Tongue (tissue), 2 donors: ENCODE data around the gene ARL2. TPM values are rescaled to one million over a fixed set of nuclear protein-coding genes. Genes with fewer than 3 reads are reported as not detected.
"Not testable (repeated sequence)": the region's sequence is repeated elsewhere in the genome, so short reads cannot be mapped to it uniquely, and the experiment has no call there.

Experiments used
- DNase-seq: peaks from one replicate; pipeline ENCODE4 v3.0.0-alpha.2; 2015
- total RNA-seq: library from RNA; depleted of rRNA; stranded (reverse); fragments of >200 nt; gene quantifications from one replicate; pipeline ENCODE4 v1.2.3, GENCODE V29; 2014

Gene ARL2
- total RNA-seq, 1 donor from 2014 or later = 131 TPM

DNA sequence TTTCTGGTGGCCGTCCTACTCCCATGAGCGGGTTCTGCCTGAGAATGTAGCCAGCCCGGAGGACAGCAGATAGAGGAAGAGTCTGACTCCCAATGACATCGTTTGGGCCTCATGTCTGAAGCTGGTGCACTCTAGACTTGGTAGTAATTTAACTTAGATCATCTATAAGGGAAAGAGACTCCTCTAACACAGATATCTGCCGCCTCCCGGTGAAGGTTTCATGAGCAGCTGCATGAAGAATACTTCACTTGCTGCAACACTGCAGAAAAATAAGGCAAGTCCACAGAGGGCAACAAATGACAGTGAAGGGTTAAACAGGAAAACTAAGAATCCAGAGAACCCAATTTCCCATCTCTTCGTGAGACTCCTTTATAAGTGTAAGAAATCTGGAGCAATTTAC is 5.9 kb upstream of the ARL2 start:
- DNase-seq = no peak

DNA sequence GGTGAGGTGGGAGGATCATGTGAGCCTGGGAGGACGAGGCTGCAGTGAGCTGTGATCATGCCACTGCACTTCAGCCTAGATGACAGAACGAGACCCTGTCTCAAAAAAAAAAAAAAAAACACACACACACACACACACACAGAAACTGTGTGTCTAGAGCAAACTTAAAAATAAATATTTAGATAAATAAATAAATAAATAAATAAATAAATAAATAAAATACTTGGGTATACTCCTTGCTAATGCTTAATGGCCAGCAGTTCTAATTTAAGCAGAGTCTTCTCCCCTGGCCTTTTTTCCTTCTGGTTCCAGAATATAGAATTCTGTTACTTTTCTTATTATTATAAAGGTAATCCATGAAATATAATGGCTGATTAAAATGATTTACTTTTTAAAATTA is 5.1 kb upstream of the ARL2 start:
- DNase-seq = no peak

DNA sequence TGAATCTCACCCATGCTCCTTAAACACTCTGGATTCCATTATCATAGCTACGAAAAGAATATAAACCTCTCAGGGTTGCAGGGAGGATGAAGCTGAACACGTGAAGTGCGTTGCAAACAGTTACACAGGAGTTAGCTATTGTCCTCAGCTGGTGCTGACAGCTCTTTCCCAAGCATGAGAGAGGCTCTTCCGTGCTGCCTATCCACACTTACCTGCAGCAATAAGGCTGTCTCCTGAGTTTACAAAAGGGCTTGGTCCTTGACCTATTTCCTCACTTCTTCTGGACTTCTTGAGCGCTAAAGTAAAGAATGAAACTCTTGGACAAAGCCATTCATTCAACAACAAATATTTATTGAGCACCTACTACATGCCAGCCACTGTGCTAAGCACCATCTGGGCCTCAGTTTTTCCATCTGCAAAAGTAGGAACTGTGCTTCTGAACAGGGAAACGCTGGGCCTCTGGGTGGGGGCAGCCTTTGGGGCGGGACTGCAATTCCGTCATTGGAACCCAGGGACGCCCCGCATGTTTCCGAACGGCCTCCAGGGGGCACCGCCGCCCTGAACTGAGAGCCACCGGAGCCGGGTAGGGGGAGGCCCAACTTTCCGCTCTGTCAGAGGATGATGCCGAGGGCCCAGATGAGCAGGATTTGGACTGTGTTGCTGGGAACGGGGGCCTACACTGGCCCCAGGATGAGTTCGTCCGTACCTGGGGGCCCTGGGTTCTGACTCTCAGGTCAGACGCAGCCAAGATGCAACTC is 651 bp upstream of the ARL2 start:
- DNase-seq = peak; percentile 96

DNA sequence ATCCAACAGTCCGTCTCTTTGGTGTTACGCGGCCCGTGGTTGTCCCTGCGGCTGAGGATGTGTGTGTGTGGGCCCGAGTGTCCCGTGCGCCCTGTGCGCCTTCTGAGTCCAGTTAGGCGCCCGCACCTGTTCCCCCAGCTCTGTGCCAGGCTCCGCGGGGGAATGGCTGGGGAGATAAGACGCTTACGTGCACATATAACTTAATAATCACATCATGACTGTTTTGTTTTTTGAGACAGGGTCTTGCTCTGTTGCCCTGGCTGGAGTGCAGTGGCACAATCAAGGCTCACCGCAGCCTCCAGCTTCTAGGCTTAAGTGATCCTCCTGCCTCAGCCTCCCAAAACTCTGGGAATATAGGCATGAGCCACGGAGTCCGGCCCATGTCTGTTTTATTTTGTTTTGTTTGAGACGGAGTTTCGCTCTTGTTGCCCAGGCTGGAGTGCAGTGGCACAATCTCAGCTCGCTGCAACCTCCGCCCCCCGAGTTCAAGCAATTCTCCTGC is 817 bp downstream of the ARL2 start:
- DNase-seq = no peak

DNA sequence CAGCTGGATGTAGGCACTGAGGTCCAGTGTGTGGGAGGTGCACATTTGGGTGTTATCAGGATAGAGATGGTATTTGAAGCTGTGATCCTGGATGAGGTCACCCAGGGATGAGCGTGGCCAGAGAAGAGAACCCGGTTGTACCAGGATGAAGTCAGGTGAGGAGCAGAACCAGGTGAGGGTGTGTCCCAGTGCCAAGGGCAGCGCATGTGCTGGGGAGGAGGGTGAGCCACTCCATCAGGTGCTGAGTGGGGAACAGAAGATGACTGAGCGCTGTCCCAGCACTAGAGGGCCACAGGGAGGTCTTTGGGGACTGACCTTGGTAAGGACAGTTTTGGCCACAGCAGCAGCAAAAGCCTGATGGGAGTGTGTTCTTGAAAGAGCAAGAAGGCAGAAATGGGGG is 2.7 kb downstream of the ARL2 start:
- no peak for DNase-seq

DNA sequence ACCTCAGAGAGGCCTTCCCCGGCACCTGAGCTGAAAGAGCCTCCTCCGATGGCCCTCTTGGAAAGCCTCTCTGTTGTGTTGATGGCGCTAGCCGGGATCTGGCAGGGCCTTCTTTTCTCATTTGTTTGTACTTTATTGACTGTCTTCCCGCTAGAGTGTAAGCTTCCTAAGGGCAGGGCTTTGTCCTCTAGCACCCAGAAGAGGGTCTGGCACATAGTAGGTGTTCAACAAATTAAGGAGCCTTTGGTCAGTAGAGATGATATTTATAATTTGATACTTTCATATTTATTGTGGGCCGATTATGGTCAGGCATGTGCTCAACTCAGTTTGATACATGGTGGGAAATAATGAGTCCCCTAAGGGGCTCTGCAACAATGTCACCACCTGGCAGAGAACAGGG is 4.0 kb downstream of the ARL2 start:
- DNase-seq = no peak

DNA sequence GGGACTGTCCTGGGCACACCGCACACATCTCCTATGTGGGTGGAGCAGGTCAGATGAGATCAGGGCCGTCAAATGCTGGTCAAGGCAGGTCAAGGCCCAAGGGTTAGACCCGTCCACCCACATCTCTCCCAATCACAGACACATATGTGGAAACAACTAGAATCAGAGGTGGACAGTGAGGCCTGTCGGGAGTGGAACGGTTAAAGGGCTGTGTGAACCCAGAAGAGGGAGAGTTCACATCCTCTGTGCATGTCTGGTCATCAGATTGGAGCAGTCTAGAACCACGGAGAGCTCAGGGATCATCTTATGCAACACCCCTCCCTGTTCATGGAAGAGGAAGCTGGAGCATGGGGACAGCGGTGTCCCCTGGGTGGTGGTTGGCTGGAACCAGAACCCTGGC is 5.9 kb downstream of the ARL2 start:
- DNase-seq = no peak

DNA sequence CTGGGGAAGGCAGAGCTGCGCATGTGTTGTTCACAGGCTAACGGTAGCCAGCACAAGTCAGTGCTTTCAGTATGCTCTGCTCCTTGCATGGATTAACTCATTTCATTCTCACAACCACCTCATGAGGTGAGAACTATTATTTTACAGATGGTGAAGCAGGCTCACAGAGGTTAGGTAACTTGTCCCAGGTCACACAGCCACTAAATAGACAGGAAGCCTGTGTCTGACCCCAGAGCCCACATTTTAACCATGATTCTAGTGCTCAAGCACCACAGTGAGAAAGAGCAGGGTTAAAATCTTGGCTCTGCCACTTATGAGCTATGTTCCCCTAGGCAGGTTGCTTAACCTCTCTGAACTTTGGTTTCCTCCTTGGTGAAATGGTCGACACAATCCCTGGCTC is 7.0 kb downstream of the ARL2 start:
- DNase-seq = no peak

DNA sequence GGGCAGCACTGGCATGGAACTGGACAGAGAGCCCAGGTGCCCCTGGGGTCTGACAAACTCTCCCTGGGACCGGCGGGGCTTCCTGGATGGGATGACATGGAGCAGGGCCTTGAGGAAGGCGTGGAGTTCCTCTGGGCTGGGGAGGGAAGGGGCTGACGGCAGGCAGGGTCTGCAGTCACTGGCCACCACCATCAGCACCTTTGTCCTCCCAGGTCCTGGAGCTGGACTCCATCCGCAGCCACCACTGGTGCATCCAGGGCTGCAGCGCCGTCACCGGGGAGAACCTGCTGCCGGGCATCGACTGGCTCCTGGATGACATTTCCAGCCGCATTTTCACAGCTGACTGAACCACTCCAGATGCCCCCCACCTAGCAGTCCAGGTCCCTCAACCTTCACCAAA is 7.5 kb downstream of the ARL2 start:
- no peak for DNase-seq

DNA sequence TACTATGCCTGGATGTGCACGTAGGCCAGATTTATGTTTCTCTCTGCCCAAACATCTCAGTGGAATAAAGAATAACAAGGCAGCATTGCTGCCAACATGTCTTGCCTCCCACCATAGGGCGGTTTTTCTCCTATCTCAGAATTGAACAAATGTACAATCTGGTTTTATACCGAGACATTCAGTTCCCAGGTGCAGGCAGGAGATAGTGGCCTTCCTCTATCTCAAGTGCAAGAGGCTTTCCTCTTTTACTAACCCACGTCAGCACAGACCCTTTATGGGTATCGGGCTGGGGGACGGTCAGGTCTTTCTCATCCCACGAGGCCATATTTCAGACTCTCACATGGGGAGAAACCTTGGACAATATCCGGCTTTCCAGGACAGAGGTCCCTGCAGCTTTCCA is 9.5 kb downstream of the ARL2 start:
- DNase-seq = not testable (repeated sequence)

DNA sequence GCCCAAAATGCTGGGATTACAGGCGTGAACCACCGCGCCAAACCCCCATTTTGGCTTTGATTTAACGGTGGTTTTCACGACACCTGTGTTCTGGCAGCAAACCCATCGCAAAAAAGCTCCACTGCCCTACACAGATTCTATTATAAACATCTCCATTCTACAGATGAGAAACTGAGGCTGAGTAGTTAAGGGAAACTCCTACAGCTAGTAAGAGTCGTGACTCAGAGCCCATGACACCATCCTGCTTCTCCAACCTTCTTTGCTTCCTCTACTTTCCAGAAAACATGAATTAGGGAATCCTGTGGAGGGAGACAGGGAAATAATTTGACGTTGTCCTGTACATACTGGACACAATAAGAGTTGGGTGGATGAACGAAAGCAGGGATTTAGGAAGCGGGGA is 12.8 kb downstream of the ARL2 start:
- DNase-seq = no peak

DNA sequence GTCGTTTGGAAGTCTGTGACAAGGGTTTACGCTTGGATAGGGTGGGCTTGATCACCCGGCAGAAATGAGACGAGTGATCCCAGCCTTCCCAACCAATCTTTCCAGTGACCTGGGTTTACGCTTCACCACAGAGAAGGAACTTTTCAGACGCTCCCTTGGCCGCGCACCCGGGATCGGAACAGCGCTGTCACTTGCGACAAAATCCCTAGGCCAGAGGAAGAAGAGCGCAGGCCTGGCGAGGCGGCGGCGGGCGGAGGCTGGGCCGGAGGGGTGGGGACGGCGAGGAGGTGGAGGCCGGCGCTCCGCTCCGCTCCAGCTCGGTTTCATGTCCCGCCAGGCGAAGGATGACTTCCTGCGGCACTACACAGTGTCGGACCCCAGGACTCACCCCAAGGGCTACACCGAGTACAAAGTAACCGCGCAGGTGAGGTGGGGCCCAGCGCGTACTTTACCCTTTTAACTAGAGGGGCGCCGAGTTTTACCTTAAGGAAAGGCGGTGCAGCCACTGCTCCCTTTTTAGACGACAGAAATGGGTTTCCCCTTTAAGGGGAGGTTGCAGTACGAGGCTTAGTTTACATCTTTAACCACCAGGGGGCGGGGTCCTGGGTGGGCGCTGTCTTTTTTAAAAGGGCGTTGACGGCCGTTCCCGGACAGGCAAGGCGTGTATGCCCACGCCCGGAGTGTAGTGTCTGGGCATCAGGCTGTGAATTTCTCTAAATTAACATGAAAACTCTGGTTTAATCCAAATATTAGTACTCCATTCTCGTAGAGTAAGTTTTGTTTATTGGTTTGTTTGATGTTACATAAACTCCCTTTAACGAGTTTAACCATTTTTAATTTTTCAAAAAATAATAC is 13.5 kb downstream of the ARL2 start, which contains the start of gene SNX15:
SNX15 (plus strand) TSS at position 227 of the 855 bp plus-strand sequence; CDS start at position 326, 99 bp downstream.
- DNase-seq = peak; percentile 99

DNA sequence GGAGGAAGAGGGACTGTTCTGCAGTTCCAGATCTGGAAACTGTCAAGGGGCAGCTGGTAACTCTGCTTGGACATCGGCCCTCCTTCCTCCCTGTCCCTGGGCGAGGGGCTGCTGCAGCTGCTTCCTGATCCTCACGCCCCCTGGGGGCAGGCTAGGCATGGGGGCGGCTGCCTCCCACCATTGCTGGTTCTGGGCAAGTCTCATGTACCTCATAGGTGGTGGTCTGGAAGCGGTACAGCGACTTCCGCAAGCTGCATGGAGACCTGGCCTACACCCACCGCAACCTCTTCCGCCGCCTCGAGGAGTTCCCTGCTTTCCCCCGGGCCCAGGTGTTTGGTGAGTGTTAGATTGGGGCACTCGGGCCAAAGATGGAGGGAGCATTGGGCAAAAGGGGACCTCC is 18.3 kb downstream of the ARL2 start:
- DNase-seq = no peak

DNA sequence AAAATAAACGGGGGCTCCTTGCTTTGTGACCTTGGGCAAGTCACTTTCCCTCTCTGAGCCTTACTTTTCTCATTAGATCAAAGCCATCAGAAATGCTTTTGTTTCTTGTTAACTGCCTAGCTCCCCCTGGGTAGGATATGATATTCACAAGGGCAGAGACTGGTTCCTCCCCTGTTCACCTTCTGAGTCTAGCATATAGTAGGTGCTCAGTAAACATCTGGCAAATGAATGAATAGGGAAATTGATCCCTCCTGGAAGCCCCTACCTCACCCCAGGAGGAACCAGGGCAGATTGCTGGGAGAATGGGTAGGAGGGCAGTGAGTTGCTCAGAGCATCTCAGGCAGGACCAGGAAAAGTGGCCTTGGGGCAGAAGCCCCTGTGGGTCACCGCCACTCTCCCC is 20.5 kb downstream of the ARL2 start:
- no peak for DNase-seq

DNA sequence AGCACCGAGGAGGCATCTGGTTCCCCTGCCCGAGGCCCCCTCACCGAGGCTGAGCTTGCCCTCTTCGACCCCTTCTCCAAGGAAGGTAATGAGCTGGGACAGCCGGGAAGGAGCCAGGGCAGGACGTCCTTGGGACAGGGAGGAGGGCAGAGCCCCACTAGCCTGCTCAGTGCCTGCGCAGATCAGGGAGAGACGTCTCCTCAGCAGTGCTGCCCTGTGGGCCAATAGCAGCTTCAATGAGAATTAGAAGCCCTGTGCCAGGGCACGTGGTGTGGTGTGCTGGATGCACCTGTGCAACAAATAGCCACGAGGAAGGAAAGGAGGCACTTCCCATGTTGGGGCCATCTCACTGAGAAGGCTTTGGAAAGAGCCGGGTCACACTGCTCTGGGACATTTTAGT is 21.6 kb downstream of the ARL2 start:
- DNase-seq = no peak

DNA sequence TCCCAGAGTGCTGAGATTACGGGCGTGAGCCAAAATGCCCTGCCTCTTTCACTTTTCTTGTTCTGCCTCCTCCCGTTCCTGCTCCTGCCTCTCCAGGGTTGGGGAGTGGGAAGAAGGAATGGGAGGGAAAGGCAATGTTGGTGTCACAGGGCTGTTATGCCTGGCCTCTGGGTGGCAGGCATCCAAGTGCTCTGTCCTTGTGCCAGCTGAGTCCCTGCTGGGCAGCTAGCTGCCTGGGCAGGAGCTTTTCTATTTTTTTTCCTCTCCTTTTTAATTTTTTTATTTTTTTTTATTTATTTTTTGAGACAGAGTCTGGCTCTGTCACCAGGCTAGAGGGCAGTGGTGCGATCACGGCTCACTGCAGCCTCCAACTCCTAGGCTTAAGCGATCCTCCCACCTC is 23.0 kb downstream of the ARL2 start:
- DNase-seq = peak; percentile 34

DNA sequence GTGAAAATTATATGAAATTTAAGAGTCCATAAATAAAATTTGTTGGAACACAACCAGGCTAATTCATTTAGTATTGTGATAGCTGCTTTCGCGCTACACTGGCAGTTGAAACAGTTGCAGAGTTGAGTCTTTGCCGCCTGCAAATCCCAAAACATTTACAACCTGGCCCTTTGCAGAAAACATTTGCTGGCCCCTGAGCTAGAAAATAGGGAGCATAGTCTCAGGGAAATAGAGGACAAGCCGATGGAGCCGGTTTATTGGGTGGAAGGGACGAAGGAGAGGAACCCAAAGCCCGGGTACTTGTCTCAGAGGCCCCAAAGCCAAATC is 26.5 kb downstream of the ARL2 start:
- DNase-seq = no peak

DNA sequence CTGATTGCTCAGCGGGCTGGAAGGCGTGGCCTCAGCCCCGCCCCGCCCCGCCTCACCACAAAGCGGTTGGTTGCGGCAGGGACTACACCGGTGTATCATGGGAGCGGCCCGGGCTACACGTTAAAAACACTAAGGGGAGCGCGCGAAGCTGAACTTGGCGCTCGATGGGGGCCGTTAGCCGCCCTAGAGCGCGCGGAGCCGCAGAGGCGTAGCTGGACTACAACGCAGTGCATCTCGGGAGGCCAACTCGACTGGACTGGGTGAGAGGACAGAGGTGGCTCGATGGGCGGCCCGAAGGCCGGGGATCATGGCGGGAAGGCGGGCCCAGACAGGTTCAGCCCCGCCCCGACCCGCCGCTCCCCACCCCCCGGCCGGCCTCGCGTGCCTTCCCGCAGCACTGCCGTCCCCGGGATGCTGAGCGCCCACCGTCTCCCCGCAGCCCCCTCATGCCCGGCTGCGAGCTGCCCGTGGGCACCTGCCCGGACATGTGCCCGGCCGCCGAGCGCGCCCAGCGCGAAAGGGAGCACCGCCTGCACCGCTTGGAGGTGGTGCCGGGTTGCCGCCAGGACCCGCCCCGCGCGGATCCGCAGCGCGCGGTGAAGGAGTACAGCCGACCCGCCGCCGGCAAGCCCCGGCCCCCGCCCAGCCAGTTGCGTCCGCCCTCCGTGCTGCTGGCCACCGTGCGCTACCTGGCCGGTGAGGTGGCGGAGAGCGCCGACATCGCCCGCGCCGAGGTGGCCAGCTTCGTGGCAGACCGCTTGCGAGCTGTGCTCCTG is 27.1 kb downstream of the ARL2 start, which contains the start of gene SAC3D1:
SAC3D1 (plus strand) TSS at position 364 of the 776 bp plus-strand sequence; CDS start at position 447, 83 bp downstream.
- peak; percentile 96 for DNase-seq

DNA sequence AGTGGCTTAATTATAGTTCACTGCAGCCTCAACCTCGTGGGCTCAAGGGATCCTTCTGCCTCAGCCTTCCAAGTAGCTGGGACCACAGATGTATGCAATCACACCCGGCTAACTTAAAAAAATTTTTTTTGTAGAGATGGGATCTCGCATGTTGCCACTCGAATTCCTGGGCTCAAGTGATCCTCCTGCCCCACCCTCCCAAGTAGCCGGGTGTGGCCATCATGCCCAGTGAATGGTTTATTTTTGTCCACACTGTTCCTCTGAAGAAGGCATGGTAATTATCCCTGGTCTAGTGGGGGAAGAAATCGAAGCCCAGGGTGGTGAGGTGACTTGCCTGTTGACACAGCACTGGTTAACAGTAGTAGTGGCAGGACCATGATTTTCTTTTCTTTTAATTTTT is 28.9 kb downstream of the ARL2 start:
- peak; percentile 42 for DNase-seq

DNA sequence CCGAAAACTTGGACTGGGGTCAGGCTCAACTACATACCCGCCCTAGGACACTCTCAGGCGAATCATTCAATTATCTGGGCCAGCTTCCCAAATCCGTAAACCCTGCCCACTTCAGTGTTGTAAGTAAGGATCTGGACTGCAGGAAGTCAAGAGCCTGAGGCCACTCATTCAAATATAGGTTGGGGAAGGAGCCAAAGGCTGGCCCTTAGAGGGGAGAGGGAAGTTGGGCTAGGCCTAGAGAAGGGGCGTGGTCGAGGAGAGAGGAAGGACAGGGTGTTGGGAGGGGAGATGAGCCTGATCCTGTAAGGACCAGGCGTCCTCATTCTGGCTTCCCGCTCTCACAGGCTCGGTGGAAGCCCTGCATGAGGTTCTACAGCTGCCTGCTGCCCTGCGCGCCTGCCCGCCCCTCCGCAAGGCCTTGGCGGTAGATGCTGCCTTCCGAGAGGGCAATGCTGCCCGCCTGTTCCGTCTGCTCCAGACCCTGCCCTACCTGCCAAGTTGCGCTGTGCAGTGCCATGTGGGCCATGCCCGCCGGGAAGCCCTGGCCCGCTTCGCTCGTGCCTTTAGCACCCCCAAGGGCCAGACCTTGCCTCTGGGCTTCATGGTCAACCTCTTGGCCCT is 30.0 kb downstream of the ARL2 start:
- peak; percentile 27 for DNase-seq

DNA sequence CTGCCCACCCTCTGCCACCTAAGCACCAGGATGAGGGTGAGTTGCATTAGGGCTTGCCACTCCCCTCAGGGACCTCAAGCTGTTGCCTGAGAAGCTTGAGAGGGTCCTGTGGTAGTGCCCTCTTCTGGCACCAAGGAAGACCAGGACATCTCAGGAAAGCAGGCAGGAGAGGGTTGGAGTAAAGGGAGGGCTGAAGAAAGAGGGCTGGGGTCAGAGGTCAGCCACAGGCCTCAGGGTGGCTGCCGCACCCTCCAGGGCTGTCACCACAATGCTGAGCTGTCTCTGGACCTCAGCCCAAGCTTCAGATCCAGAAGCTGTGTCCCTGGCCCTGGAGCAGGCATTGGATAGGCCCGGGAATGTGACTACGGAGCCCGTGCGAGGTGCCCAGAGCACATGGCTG is 31.1 kb downstream of the ARL2 start:
- DNase-seq = no peak

DNA sequence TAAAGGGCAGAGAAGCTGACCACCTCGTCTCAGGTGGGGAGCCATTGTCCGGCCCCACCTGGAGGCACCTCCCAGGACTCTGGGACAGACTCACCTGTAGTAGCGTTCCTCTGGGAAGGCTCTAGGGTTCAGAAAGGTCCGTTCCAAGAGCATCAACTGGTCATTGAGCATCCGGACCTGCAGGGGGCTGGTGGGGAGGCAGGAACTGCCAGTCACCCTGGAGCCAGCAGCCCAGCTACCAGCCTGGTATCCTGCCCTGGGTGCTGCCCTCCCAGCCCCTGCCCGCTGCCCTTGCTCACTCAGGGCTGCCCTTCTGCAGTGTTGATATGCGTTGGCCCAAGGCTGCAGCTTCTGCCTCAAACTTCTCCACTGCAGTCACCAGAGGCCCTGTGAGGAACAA is 31.8 kb downstream of the ARL2 start:
- no peak for DNase-seq
